CD8-positive, alpha-beta memory T cell (primary cell): ENCODE measurements around the gene NUP133. TPM values are rescaled to one million over a fixed set of nuclear protein-coding genes. Genes with fewer than 3 reads are reported as not detected.

ENCODE experiments used
- CTCF ChIA-PET: fragments of 350-600 bp; sonication (Branson Sonifier 250); formaldehyde crosslinking; loops from one replicate; lab custom pipeline; 2021; ENCODE audit warnings: antibody characterized with exemption; lab: Charles Lee
- POLR2A ChIA-PET: fragments of 350-600 bp; sonication (Branson Sonifier 250); formaldehyde crosslinking; loops from one replicate; lab custom pipeline; 2021; ENCODE audit warnings: antibody characterized with exemption; lab: Charles Lee
- DNase-seq, 5 donors: peaks; one replicate each; pipeline versions ENCODE4 v3.0.0 to v3.0.0-alpha.2; 2020 to 2022; ENCODE audit warnings: mixed read lengths in 1 of 5
- H3K27ac ChIP-seq: one replicate; pipeline ENCODE4 v1.7.0; 2013; ENCODE audit warnings: low read depth, mild to moderate bottlenecking, low read length, moderate library complexity
- H3K27me3 ChIP-seq: 2 replicates; pipeline ENCODE4 v1.7.0; 2013; ENCODE audit warnings: low read length, mild to moderate bottlenecking; ENCODE audit not compliant: insufficient read depth, poor library complexity, severe bottlenecking
- H3K36me3 ChIP-seq: 2 replicates; pipeline ENCODE4 v1.7.0; 2013; ENCODE audit warnings: mild to moderate bottlenecking, low read length, moderate library complexity; ENCODE audit not compliant: insufficient read depth
- H3K4me1 ChIP-seq: 2 replicates; pipeline ENCODE4 v1.7.0; 2013; ENCODE audit warnings: mild to moderate bottlenecking, low read length, moderate library complexity; ENCODE audit not compliant: insufficient read depth
- H3K4me3 ChIP-seq: 2 replicates; pipeline ENCODE4 v1.7.0; 2013; ENCODE audit warnings: mild to moderate bottlenecking, low read length
- H3K9me3 ChIP-seq: 2 replicates; pipeline ENCODE4 v1.7.0; 2013; ENCODE audit warnings: mild to moderate bottlenecking, low read length
- H3K27ac Mint-ChIP-seq, 8 donors: one replicate each; pipeline ENCODE4 v1.8.0; 2020 to 2021; ENCODE audit warnings: mixed read lengths in 8 of 8, mild to moderate bottlenecking in 6 of 8, inconsistent platforms in 3 of 8, moderate library complexity in 3 of 8
- H3K27me3 Mint-ChIP-seq, 2 donors: one replicate each; pipeline ENCODE4 v1.8.0; 2020 to 2021; ENCODE audit warnings: mixed read lengths in 2 of 2, mild to moderate bottlenecking in 1 of 2, moderate library complexity in 1 of 2
- H3K36me3 Mint-ChIP-seq, 3 donors: one replicate each; pipeline ENCODE4 v1.8.0; 2020 to 2021; ENCODE audit warnings: mixed read lengths in 3 of 3, inconsistent platforms in 1 of 3, mild to moderate bottlenecking in 1 of 3
- H3K4me1 Mint-ChIP-seq, 3 donors: one replicate each; pipeline ENCODE4 v1.8.0; 2020 to 2021; ENCODE audit warnings: mixed read lengths in 3 of 3, inconsistent platforms in 1 of 3, mild to moderate bottlenecking in 1 of 3
- H3K4me3 Mint-ChIP-seq, 7 donors: one replicate each; pipeline ENCODE4 v1.8.0; 2020 to 2021; ENCODE audit warnings: mixed read lengths in 7 of 7, mild to moderate bottlenecking in 6 of 7, moderate library complexity in 4 of 7, inconsistent platforms in 2 of 7
- H3K9me3 Mint-ChIP-seq, 5 donors: one replicate each; pipeline ENCODE4 v1.8.0; 2020 to 2022; ENCODE audit warnings: mixed read lengths in 5 of 5, mild to moderate bottlenecking in 3 of 5, moderate library complexity in 2 of 5, inconsistent platforms in 1 of 5
- polyA plus RNA-seq: library from polyadenylated mRNA; unstranded; fragments of 300-500 nt; fragmentation: Illumina TruSeq; gene quantifications from one replicate; pipeline ENCODE4 v1.2.3, GENCODE V29; 2021
- total RNA-seq, 2 experiments: library from RNA; stranded (reverse); gene quantifications; one replicate each; pipeline ENCODE4 v1.2.3, GENCODE V29; 2021

The NUP133 gene
- total and polyA plus RNA-seq, 3 experiments from 2014 or later = 19.9 to 57.9 (median 51.1) TPM

DNA sequence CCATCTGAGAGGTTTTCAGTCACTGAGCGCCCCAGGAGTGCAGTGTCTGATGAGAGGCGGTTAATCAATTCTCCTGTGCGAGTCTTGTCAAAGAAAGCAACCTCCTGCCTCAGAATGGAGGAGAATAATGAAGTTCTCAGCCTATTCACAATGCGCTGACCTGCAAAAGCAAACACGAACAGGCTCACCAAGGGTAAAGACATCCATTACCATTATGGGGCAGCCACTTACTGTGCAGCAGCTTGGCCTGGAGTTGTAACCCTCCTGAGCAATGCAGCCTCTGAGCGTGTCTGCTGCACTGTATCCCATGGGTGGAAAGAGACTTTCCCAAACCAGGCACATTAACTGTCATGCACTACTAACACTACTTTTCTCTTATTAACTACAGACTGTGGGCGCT, 39.4 kb upstream of the NUP133 start:
- no peak overlapping the region for H3K27ac Mint-ChIP-seq

DNA sequence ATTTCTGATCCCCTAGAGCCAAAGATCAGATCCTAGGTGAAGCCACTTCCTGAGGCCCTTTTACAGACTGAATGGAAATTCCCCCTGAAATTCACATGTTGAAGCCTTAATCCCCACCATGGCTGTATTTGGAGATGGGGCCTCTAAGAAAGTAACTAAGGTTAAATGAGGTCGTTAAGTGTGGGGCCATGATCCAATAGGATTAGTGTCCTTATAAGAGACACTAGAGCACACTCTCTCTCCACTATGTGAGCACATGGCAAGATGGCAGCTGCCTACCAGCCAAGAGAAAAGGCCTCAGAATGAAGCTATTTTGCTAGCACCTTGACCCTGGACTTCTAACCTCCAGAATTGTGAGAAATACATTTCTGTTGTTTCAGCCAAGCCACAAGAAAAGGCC, 36.4 kb upstream of the NUP133 start:
- POLR2A ChIA-PET = no interaction called here
- no peaks in the 10 kb centered on the region for H3K4me1 ChIP-seq
- Mint-ChIP-seq H3K4me3 (no peak overlapping the region), H3K9me3 (no peaks in the 10 kb centered on the region), H3K36me3 (peaks cover 5 to 77% (median 19%) of the 10 kb centered on the region in 3 donors), H3K27me3 (no peaks in the 10 kb centered on the region), H3K4me1 (peaks cover 12 to 15% (median 15%) of the 10 kb centered on the region in 3 donors), H3K27ac (peak overlapping the region in 1 of 8 donors; percentile 68)
- no peaks in the 10 kb centered on the region for H3K27me3 ChIP-seq
- no peak for DNase-seq
- H3K36me3 ChIP-seq = peaks cover 9% of the 10 kb centered on the region
- no peaks in the 10 kb centered on the region for H3K9me3 ChIP-seq
- H3K4me3 ChIP-seq = no peak overlapping the region
- H3K27ac ChIP-seq = no peak overlapping the region
- CTCF ChIA-PET = interaction anchor here (1.1 kb wide), 1 partner anchor 11 kb away, joined by 3 read pairs; no protein-coding TSS in a partner anchor

More for the DNA sequence above, 39.4 kb upstream of the NUP133 start:
- peaks cover 11 to 22% (median 21%) of the 10 kb centered on the region in 3 donors for H3K4me1 Mint-ChIP-seq
- Histone ChIP-seq H3K27ac (no peak overlapping the region), H3K9me3 (no peaks in the 10 kb centered on the region), H3K27me3 (no peaks in the 10 kb centered on the region), H3K4me1 (no peaks in the 10 kb centered on the region), H3K36me3 (peaks cover 9% of the 10 kb centered on the region), H3K4me3 (no peak overlapping the region)
- H3K36me3 Mint-ChIP-seq = peaks cover 0 to 58% (median 9%) of the 10 kb centered on the region in 3 donors
- CTCF ChIA-PET = interaction anchor here (0.6 to 1.8 kb wide), 2 partner anchors 11 to 142 kb away, joined by 4 to 5 read pairs; partner anchors contain the start of gene ABCB10
- DNase-seq = no peak
- no peak overlapping the region for H3K4me3 Mint-ChIP-seq
- H3K27me3 Mint-ChIP-seq = no peaks in the 10 kb centered on the region
- no peaks in the 10 kb centered on the region for H3K9me3 Mint-ChIP-seq
- POLR2A ChIA-PET = no interaction called here

DNA sequence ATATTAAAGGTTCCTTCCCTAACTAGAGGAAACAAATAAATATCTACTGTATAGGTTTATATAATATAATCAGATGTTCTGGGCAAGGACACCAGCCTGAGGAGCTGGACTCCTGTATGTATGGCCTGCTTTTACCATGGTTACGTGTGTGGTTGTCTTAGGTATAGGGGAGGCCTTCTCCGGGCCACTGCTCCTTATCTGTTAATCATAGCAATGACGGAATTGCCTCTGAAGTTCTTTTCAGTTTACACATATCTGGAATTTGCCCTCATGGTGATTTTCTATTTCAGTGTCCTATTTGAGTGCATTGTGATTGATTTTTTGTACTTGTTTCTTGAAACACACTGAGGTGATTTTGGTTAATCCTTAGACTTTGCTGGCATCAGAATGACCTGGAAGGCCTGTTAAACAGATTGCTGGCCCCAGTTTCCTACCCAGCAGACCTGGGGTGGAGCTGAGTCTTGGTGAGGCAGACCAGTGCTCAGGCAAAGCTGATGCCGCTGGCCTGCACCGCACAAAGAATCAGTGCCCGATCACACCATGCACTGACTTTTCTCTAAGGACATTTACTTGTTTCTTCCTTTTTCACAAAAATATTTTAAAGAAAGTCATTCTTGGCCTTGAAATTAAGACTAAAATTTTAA, 31.8 kb upstream of the NUP133 start:
- H3K4me1 ChIP-seq = no peaks in the 10 kb centered on the region
- Mint-ChIP-seq H3K36me3 (peaks cover 9 to 84% (median 31%) of the 10 kb centered on the region in 3 donors), H3K27me3 (no peaks in the 10 kb centered on the region), H3K4me3 (no peak overlapping the region), H3K4me1 (peaks cover 12 to 15% (median 15%) of the 10 kb centered on the region in 3 donors), H3K27ac (no peak overlapping the region), H3K9me3 (no peaks in the 10 kb centered on the region)
- H3K27me3 ChIP-seq = no peaks in the 10 kb centered on the region
- DNase-seq = no peak
- H3K36me3 ChIP-seq = peaks cover 18% of the 10 kb centered on the region
- CTCF ChIA-PET = no interaction called here
- POLR2A ChIA-PET = no interaction called here
- H3K4me3 ChIP-seq = no peak overlapping the region
- H3K27ac ChIP-seq = no peak overlapping the region
- H3K9me3 ChIP-seq = no peaks in the 10 kb centered on the region

DNA sequence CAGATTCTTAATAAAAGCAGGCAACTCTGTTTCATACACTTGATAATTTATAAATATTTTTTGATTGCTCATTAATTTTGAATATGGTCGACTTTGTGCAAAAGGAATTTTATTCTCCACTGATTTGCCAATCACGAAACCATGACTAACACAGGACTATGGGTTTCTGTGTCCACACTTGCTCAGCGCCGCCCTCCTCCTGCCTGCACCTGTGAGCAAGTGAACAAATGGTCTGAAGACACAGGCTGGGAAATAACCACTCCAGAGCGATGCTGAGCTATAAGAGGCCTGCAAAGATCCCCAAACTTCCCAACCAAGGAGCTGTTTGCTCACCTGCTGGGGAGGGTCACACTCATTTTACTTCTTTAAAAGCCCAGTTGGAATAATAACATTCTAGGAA, 30.8 kb upstream of the NUP133 start:
- no peak for DNase-seq
- H3K27ac ChIP-seq = no peak overlapping the region
- H3K4me1 Mint-ChIP-seq = peaks cover 12 to 16% (median 15%) of the 10 kb centered on the region in 3 donors
- H3K4me3 Mint-ChIP-seq = no peak overlapping the region
- H3K4me1 ChIP-seq = no peaks in the 10 kb centered on the region
- H3K27ac Mint-ChIP-seq = peak overlapping the region in 1 of 8 donors; percentile 50
- H3K27me3 Mint-ChIP-seq = no peaks in the 10 kb centered on the region
- peaks cover 14% of the 10 kb centered on the region for H3K36me3 ChIP-seq
- no peak overlapping the region for H3K4me3 ChIP-seq
- no peaks in the 10 kb centered on the region for H3K9me3 Mint-ChIP-seq
- CTCF ChIA-PET = interaction anchor here (0.6 kb wide), 1 partner anchor 773 kb away, joined by 3 read pairs; no protein-coding TSS in a partner anchor
- POLR2A ChIA-PET = no interaction called here
- H3K36me3 Mint-ChIP-seq = peaks cover 9 to 79% (median 33%) of the 10 kb centered on the region in 3 donors
- H3K9me3 ChIP-seq = no peaks in the 10 kb centered on the region
- no peaks in the 10 kb centered on the region for H3K27me3 ChIP-seq

DNA sequence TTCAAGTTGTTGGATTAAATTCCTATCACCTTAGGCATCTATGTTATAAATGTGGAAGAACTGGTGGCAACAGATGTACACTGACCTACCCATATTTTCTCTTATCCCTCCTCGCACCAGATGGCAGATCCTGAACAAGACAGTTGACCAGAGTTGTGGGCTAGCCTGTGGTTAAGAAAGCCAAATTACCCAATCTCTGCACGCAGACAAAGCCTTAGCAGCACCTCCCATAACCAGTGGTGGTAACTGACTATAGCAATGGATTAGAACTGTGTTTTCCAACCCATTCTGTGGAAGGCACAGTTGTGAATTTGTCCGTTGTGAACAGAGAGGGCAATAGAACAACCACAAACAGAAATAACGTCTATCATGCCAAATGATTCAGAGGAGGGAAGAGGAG, 29.8 kb upstream of the NUP133 start:
- ChIA-PET CTCF (no interaction called here), POLR2A (no interaction called here)
- Mint-ChIP-seq H3K36me3 (peaks cover 9 to 77% (median 36%) of the 10 kb centered on the region in 3 donors), H3K4me1 (peaks cover 8 to 15% (median 10%) of the 10 kb centered on the region in 3 donors), H3K9me3 (no peaks in the 10 kb centered on the region), H3K27me3 (no peaks in the 10 kb centered on the region), H3K4me3 (no peak overlapping the region), H3K27ac (peak overlapping the region in 1 of 8 donors; percentile 52)
- peaks cover 14% of the 10 kb centered on the region for H3K36me3 ChIP-seq
- H3K27ac ChIP-seq = no peak overlapping the region
- no peaks in the 10 kb centered on the region for H3K9me3 ChIP-seq
- H3K4me3 ChIP-seq = no peak overlapping the region
- no peaks in the 10 kb centered on the region for H3K27me3 ChIP-seq
- H3K4me1 ChIP-seq = no peaks in the 10 kb centered on the region
- no peak for DNase-seq

DNA sequence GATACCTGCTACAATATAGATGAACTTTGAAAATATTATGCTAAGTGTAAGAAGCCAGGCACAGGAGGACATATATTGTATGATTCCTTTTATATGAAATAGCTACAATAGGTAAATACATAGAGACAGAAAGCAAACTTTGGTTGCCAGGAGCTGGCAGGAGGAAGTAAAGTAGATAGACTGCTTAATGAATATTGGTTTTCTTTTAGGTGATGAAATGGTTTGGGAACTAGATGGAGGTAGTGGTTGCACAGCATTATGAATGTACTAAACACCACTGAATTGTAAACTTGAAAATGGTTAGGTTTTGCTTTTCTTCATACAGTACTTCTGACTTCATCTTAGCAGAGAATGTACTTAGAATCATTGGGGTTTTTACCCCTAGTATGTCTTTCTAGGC, 28.8 kb upstream of the NUP133 start:
- Mint-ChIP-seq H3K27me3 (no peaks in the 10 kb centered on the region), H3K36me3 (peaks cover 9 to 75% (median 34%) of the 10 kb centered on the region in 3 donors), H3K4me1 (peaks cover under 1 to 7% (median 4%) of the 10 kb centered on the region in 3 donors), H3K9me3 (no peaks in the 10 kb centered on the region), H3K4me3 (no peak overlapping the region), H3K27ac (peak overlapping the region in 2 of 8 donors; percentile 8 to 55)
- no peaks in the 10 kb centered on the region for H3K9me3 ChIP-seq
- no peak overlapping the region for H3K4me3 ChIP-seq
- H3K4me1 ChIP-seq = no peaks in the 10 kb centered on the region
- CTCF ChIA-PET = interaction anchor here (1.4 kb wide), 1 partner anchor 12 kb away, joined by 4 read pairs; no protein-coding TSS in a partner anchor
- DNase-seq = no peak
- POLR2A ChIA-PET = no interaction called here
- H3K27ac ChIP-seq = no peak overlapping the region
- H3K36me3 ChIP-seq = peaks cover 14% of the 10 kb centered on the region
- no peaks in the 10 kb centered on the region for H3K27me3 ChIP-seq

DNA sequence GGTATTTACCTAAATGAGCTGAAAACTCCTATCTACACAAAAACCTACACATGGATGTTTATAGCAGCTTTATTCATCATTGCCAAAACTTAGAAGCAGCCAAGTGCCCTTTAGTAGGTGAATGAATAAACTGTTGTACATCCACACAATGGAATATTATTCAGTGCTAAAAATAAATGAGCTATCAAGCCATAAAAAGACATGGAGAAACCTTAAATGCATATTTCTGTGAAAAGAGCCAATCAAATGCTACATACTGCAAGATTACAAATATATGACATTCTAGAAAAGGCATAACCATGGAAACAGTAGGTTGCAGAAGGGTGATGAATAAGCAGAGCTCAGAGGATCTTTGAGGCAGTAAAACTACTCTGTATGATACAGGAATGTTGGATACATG, 27.1 kb upstream of the NUP133 start:
- H3K36me3 Mint-ChIP-seq = peaks cover 6 to 77% (median 37%) of the 10 kb centered on the region in 3 donors
- peaks cover 19% of the 10 kb centered on the region for H3K36me3 ChIP-seq

DNA sequence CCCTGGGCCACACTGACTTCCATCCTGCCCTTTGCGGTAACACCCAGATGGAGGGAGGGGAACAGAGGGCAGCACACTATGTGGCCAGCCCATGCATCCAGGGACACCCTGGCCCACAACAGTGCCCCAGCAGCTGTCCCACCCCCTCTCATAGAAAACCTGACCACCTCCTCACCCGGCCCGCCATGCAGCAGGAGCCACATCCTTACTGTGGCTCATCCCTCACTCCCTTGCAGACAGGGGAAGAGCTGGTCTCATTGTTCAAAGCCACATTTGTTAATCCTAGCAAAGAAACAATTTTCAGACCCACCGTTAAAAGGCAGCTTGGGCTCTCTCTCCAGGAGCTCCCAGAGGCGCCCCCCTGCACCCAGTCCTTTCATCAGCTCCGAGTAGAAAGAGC, 23.2 kb upstream of the NUP133 start:
- H3K4me1 ChIP-seq = no peaks in the 10 kb centered on the region
- no peaks in the 10 kb centered on the region for H3K9me3 ChIP-seq
- H3K9me3 Mint-ChIP-seq = no peaks in the 10 kb centered on the region
- ChIA-PET POLR2A (no interaction called here), CTCF (no interaction called here)
- peaks cover 0 to 5% (median 3%) of the 10 kb centered on the region in 3 donors for H3K4me1 Mint-ChIP-seq
- no peak overlapping the region for H3K27ac ChIP-seq
- H3K27ac Mint-ChIP-seq = peak overlapping the region in 1 of 8 donors; percentile 29
- H3K4me3 ChIP-seq = no peak overlapping the region
- H3K27me3 ChIP-seq = no peaks in the 10 kb centered on the region
- H3K36me3 Mint-ChIP-seq = peaks cover 15 to 75% (median 31%) of the 10 kb centered on the region in 3 donors
- no peak overlapping the region for H3K4me3 Mint-ChIP-seq
- peaks cover 17% of the 10 kb centered on the region for H3K36me3 ChIP-seq
- DNase-seq = no peak
- H3K27me3 Mint-ChIP-seq = no peaks in the 10 kb centered on the region

More for the DNA sequence above, 27.1 kb upstream of the NUP133 start:
- Histone ChIP-seq H3K4me1 (no peaks in the 10 kb centered on the region), H3K9me3 (no peaks in the 10 kb centered on the region), H3K27ac (no peak overlapping the region), H3K27me3 (no peaks in the 10 kb centered on the region), H3K4me3 (no peak overlapping the region)
- no peaks in the 10 kb centered on the region for H3K9me3 Mint-ChIP-seq
- H3K4me1 Mint-ChIP-seq = peaks cover 0 to 5% (median 3%) of the 10 kb centered on the region in 3 donors
- peak overlapping the region in 1 of 8 donors; percentile 17 for H3K27ac Mint-ChIP-seq
- H3K4me3 Mint-ChIP-seq = no peak overlapping the region
- no peak for DNase-seq
- ChIA-PET POLR2A (no interaction called here), CTCF (no interaction called here)
- H3K27me3 Mint-ChIP-seq = no peaks in the 10 kb centered on the region
